VCaP (cell line): ENCODE data around the gene CDK4.

Experiments
- H3K27ac ChIP-seq: fragments of 450-650 bp; 2 replicates; pipeline ENCODE4 v1.5.1; 2017
- CTCF ChIP-seq: fragments of 450-650 bp; conservative IDR thresholded peaks from 2 replicates; pipeline ENCODE4 v1.5.1; 2017; ENCODE audit warnings: mild to moderate bottlenecking, moderate library complexity

CDK4 gene

GRCh38 chr12:57760347-57760982, 8.4 kb upstream of the CDK4 start:
- TF ChIP-seq CTCF = no peak
- H3K27ac ChIP-seq = no peak overlapping the region

- no peak overlapping the region for H3K27ac ChIP-seq
Measured at GRCh38 chr12:57759360-57759980, 7.4 kb upstream of the CDK4 start.

GRCh38 chr12:57758552-57759359, 6.6 kb upstream of the CDK4 start:
- no peak for TF ChIP-seq CTCF
- H3K27ac ChIP-seq = no peak overlapping the region

More at GRCh38 chr12:57759360-57759980, 7.4 kb upstream of the CDK4 start:
- TF ChIP-seq CTCF = peak; percentile 88

GRCh38 chr12:57757771-57758170, 5.7 kb upstream of the CDK4 start:
- no peak for TF ChIP-seq CTCF
- H3K27ac ChIP-seq = no peak overlapping the region

- peak overlapping the region; percentile 90 for H3K27ac ChIP-seq
- TF ChIP-seq CTCF = peak; percentile 64
Measured at GRCh38 chr12:57756406-57757341, 4.6 kb upstream of the CDK4 start.

- peak overlapping the region; percentile 90 for H3K27ac ChIP-seq
- TF ChIP-seq CTCF = no peak
Measured at GRCh38 chr12:57755454-57756372, 3.6 kb upstream of the CDK4 start.
